ENCODE measurements around the gene CDKN1C.

DNA sequence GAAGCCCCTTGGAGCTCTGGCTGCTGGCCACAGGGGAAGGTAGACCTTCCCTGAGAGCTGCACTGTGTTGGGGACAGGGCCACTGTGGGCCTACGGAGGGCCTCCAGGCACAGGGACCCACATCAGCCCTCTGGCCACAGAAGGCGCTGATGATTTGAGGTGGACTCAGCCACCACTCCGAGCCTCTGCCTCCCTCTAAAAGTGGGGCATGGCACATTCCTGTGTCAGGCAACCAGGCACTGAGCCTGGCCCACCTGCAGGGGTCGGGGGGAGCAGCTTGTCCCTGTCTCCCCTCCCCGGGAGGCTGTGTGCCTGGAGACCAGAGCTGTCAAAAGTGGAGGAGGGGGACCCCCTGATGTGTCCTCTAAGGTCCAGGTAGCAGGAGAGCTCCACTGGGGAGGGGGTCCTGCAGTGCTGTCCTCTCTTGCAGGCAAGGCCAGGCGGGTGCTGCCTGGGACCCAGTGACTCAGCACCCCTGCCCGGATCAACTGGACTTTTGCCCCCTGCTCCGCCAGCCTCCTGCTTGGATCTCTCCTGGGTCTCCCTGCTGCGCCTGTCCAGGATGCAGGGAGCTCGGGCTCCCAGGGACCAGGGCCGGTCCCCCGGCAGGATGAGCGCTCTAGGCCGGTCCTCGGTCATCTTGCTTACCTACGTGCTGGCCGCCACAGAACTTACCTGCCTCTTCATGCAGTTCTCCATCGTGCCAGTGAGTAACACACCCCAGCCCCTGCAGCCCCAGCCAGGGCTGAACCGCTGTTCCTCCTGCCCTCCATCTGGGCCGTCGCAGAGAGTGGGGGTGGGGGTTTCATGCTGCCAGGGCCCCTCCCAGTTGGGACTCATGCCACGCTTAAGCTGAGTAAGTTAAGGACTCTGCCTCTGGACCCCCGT is 17.5 kb upstream of the CDKN1C start:
- TF ChIP-seq, protein P1, sequence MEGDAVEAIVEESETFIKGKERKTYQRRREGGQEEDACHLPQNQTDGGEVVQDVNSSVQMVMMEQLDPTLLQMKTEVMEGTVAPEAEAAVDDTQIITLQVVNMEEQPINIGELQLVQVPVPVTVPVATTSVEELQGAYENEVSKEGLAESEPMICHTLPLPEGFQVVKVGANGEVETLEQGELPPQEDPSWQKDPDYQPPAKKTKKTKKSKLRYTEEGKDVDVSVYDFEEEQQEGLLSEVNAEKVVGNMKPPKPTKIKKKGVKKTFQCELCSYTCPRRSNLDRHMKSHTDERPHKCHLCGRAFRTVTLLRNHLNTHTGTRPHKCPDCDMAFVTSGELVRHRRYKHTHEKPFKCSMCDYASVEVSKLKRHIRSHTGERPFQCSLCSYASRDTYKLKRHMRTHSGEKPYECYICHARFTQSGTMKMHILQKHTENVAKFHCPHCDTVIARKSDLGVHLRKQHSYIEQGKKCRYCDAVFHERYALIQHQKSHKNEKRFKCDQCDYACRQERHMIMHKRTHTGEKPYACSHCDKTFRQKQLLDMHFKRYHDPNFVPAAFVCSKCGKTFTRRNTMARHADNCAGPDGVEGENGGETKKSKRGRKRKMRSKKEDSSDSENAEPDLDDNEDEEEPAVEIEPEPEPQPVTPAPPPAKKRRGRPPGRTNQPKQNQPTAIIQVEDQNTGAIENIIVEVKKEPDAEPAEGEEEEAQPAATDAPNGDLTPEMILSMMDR (conservative IDR thresholded peaks at IDR 0.05; ENCODE audit: low read depth, low read length): no peak
- TF ChIP-seq EZH2phosphoT487 (IDR thresholded peaks at IDR 0.05; ENCODE audit: borderline replicate concordance, low read length): no peak
